Esophagus squamous epithelium (tissue), 4 donors: ENCODE data around the gene GREB1.

Experiments used
- CTCF ChIP-seq, 6 experiments: fragments of 450-650 bp in 4 of 6; fragments of 200-600 bp in 2 of 6; sonication (generic) in 2 of 6; IDR thresholded peaks; one replicate each; pipeline ENCODE4 v1.5.1; 2016 to 2019; ENCODE audit warnings: antibody characterized with exemption in 6 of 6, mild to moderate bottlenecking in 4 of 6, moderate library complexity in 4 of 6
- POLR2A ChIP-seq, 4 donors: fragments of 450-650 bp; IDR thresholded peaks; one replicate each; pipeline ENCODE4 v1.6.1; 2017; ENCODE audit warnings: antibody characterized with exemption in 4 of 4, mild to moderate bottlenecking in 4 of 4, moderate library complexity in 3 of 4

DNA sequence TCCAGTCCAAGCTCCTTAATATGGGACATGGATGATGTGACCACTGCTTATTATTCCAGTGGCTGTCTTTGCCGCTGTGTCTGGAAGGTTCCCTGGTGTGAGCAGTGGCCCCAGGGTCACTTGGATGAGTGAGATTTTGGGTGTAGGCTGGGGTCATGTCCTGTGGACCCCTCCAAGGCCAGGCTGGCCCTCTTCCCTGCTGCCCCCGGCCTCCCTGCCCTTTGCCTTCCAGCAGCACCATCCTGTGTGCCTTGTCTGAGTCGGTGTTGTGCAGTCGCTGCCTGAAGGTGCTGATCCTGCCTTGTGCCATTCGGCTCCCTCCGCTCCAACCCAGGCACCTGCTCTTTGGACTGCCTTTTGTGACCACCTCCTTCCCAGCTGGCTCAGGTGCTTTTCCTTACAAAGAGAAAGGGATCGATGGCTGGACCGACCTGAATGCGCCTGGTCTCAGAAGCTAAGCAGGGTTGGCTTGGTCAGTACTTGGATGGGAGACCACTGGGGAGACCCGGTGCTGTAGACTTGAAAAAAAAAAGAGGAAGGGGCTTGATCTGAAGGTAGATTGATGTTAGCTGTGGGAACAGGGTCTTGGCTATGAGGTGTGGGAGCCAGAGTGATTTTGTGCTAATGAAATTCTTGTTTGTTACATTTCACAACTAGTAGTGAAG, 16.7 kb upstream of the GREB1 start:
- TF ChIP-seq CTCF (IDR thresholded peaks at IDR 0.05) (no peak), POLR2A (IDR thresholded peaks at IDR 0.05) (no peak)
